A549 treated with AZD2906 at 1 μM for 4 hours (cell line): Measurements from ENCODE around the gene TMPRSS11D. TPM values are rescaled to one million over a fixed set of nuclear protein-coding genes. Genes with fewer than 3 reads are reported as not detected.

Experiments
- total RNA-seq: library from RNA; stranded (reverse); fragments of 200-300 nt; extraction: Qiagen RNA extraction; gene quantifications from 5 replicates; pipeline ENCODE4 v1.2.3, GENCODE V29; 2022

TMPRSS11D gene, protein sequence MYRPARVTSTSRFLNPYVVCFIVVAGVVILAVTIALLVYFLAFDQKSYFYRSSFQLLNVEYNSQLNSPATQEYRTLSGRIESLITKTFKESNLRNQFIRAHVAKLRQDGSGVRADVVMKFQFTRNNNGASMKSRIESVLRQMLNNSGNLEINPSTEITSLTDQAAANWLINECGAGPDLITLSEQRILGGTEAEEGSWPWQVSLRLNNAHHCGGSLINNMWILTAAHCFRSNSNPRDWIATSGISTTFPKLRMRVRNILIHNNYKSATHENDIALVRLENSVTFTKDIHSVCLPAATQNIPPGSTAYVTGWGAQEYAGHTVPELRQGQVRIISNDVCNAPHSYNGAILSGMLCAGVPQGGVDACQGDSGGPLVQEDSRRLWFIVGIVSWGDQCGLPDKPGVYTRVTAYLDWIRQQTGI
- total RNA-seq, result not detected in 5 replicates

DNA sequence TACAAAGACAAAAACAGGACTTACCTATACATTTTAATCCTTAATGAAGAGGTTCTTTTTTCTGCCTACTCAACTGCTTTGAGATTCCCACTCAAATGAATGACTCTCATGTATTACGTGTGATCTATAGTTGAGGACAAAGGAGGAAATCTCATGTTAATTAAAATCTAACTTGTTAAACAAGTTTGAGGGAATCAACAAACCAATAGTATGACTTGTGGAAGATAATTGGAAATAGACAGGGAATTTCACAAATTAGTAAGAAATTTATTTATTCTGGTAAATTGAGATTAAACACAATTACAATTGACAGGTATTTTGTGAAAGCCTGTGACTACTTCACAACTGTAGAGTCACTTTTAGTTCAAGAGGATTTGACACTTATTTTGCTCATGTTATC is at the start of gene TMPRSS11D:
TSS of gene TMPRSS11D (minus strand) at position 101 of the 400 bp plus-strand sequence. CDS start at position 32, 69 bp downstream.

Other genes with a start within 250 kb of the TMPRSS11D start
- 8.2 to 23.2 TPM (median 14.4 TPM) in 5 replicates for gene UBA6, start 182.8 kb downstream of the TMPRSS11D start, total RNA-seq
- not detected in 5 replicates for gene GNRHR, start 129.6 kb downstream of the TMPRSS11D start, total RNA-seq
- not detected in 5 replicates for gene TMPRSS11A, start 79.5 kb upstream of the TMPRSS11D start, total RNA-seq
- not detected in 5 replicates for gene TMPRSS11F, start 245.9 kb upstream of the TMPRSS11D start, total RNA-seq